PC-9 (cell line): Measurements from ENCODE around the gene XRCC2. TPM values are rescaled to one million over a fixed set of nuclear protein-coding genes. Genes with fewer than 3 reads are reported as not detected.

ENCODE experiments used
- BruUV-seq: library from RNA; stranded (reverse); fragments of 400-500 nt; replicated peaks from 2 replicates; lab custom pipeline; 2021; lab: Mats Ljungman, UMichigan
- CTCF ChIA-PET: fragments of 300-600 bp; sonication (Branson Sonifier 250); formaldehyde crosslinking; loops from one replicate; lab custom pipeline; 2022; ENCODE audit warnings: antibody characterized with exemption; lab: Charles Lee
- POLR2A ChIA-PET: fragments of 300-600 bp; sonication (Branson Sonifier 250); formaldehyde crosslinking; loops from one replicate; lab custom pipeline; 2022; ENCODE audit warnings: antibody characterized with exemption; ENCODE audit not compliant: unreplicated experiment; lab: Charles Lee
- DNase-seq, 2 experiments: peaks; one replicate each; pipeline versions ENCODE4 v3.0.0 to v3.0.0-alpha.2; 2015 to 2022; ENCODE audit warnings: mixed read lengths in 1 of 2
- H2AFZ ChIP-seq: fragments of 200-600 bp; sonication (generic); 2 replicates; pipeline ENCODE4 v1.8.1; 2017; ENCODE audit warnings: antibody characterized with exemption
- H3F3A ChIP-seq: fragments of 200-600 bp; sonication (generic); 2 replicates; pipeline ENCODE4 v1.8.1; 2017; ENCODE audit warnings: antibody characterized with exemption, mild to moderate bottlenecking, low read depth; ENCODE audit not compliant: insufficient read depth
- H3K27ac ChIP-seq: fragments of 200-600 bp; sonication (generic); 2 replicates; pipeline ENCODE4 v1.6.1; 2016; ENCODE audit warnings: mixed run types
- H3K27me3 ChIP-seq: fragments of 200-600 bp; sonication (generic); 2 replicates; pipeline ENCODE4 v1.6.1; 2016; ENCODE audit warnings: low read depth, mixed run types; ENCODE audit not compliant: insufficient read depth
- H3K36me3 ChIP-seq: fragments of 200-600 bp; sonication (generic); 2 replicates; pipeline ENCODE4 v1.6.1; 2016; ENCODE audit warnings: low read depth, mixed run types
- H3K4me1 ChIP-seq: fragments of 200-600 bp; sonication (generic); replicated peaks from 2 replicates; pipeline ENCODE4 v1.6.1; 2016; ENCODE audit warnings: mixed run types; ENCODE audit not compliant: insufficient read depth
- H3K4me2 ChIP-seq: fragments of 200-600 bp; sonication (generic); 2 replicates; pipeline ENCODE4 v1.6.1; 2017; ENCODE audit warnings: mixed run types
- H3K4me3 ChIP-seq: fragments of 200-600 bp; sonication (generic); 2 replicates; pipeline ENCODE4 v1.6.1; 2016; ENCODE audit warnings: mixed run types
- H3K79me2 ChIP-seq: fragments of 200-600 bp; sonication (generic); 2 replicates; pipeline ENCODE4 v1.6.1; 2017; ENCODE audit warnings: low read depth, mixed run types
- H3K9me2 ChIP-seq: fragments of 200-600 bp; sonication (generic); 2 replicates; pipeline ENCODE4 v1.8.1; 2017; ENCODE audit warnings: mild to moderate bottlenecking; ENCODE audit not compliant: insufficient read depth
- H3K9me3 ChIP-seq: fragments of 200-600 bp; sonication (generic); 2 replicates; pipeline ENCODE4 v1.8.1; 2016; ENCODE audit warnings: low read depth; ENCODE audit not compliant: insufficient read depth
- H4K20me1 ChIP-seq: fragments of 200-600 bp; sonication (generic); 2 replicates; pipeline ENCODE4 v1.8.1; 2017; ENCODE audit not compliant: insufficient read depth
- CTCF ChIP-seq: fragments of 200-600 bp; sonication (generic); conservative IDR thresholded peaks from 2 replicates; pipeline ENCODE4 v1.6.1; 2017; ENCODE audit warnings: mixed run types, antibody characterized with exemption, mild to moderate bottlenecking, moderate library complexity
- EZH2 ChIP-seq: fragments of 200-600 bp; sonication (generic); IDR thresholded peaks from 2 replicates; pipeline ENCODE4 v1.8.0; 2017; ENCODE audit warnings: antibody characterized with exemption, low read depth
- intact Hi-C: fragments of 100-400 bp; cut with micrococcal nuclease; formaldehyde crosslinking; loops from one replicate; pipeline ENCODE4 v1.10.0; 2022; ENCODE audit not compliant: unreplicated experiment
- total RNA-seq: library from RNA; stranded (reverse); gene quantifications from 2 replicates; pipeline ENCODE4 v1.2.3, GENCODE V29; 2021

XRCC2 gene
- total RNA-seq, 1 experiment from 2014 or later: 25.0 TPM

- POLR2A ChIA-PET: no interaction called here
- no peak overlapping the region for H3K4me2 ChIP-seq
Measured at GRCh38 chr7:152608208-152608607, 67.7 kb downstream of the XRCC2 start.

GRCh38 chr7:152607007-152607406, 68.9 kb downstream of the XRCC2 start:
- H3K9me3 ChIP-seq: no peaks in the 10 kb centered on the region
- no peaks in the 10 kb centered on the region for H3F3A ChIP-seq
- H3K27ac ChIP-seq: no peak overlapping the region
- H4K20me1 ChIP-seq: no peaks in the 10 kb centered on the region
- no peaks in the 10 kb centered on the region for H3K4me1 ChIP-seq
- ChIA-PET POLR2A (no interaction called here), CTCF (interaction anchor here (0.6 kb wide), 1 partner anchor 80 kb away, joined by 3 read pairs; no protein-coding TSS in a partner anchor)
- intact Hi-C loops: no loop called here
- no peaks in the 10 kb centered on the region for H3K9me2 ChIP-seq
- no peak overlapping the region for H2AFZ ChIP-seq
- no peak for DNase-seq
- no peaks in the 10 kb centered on the region for H3K27me3 ChIP-seq
- H3K4me3 ChIP-seq: no peak overlapping the region
- TF ChIP-seq EZH2: no peak
- TF ChIP-seq CTCF: no peak
- BruUV-seq: no TSS peak
- H3K36me3 ChIP-seq: no peaks in the 10 kb centered on the region
- no peaks in the 10 kb centered on the region for H3K79me2 ChIP-seq
- H3K4me2 ChIP-seq: no peak overlapping the region

More at GRCh38 chr7:152608208-152608607, 67.7 kb downstream of the XRCC2 start:
- no peaks in the 10 kb centered on the region for H4K20me1 ChIP-seq
- no peak for DNase-seq
- no peak overlapping the region for H3K4me3 ChIP-seq
- no TSS peak for BruUV-seq
- no peak overlapping the region for H2AFZ ChIP-seq
- no peak overlapping the region for H3K27ac ChIP-seq
- no peak for TF ChIP-seq CTCF
- no peak for TF ChIP-seq EZH2
- H3K9me3 ChIP-seq: no peaks in the 10 kb centered on the region
- no peaks in the 10 kb centered on the region for H3K27me3 ChIP-seq
- no peaks in the 10 kb centered on the region for H3K79me2 ChIP-seq
- H3K36me3 ChIP-seq: no peaks in the 10 kb centered on the region
- no peaks in the 10 kb centered on the region for H3K4me1 ChIP-seq
- intact Hi-C loops: no loop called here
- CTCF ChIA-PET: no interaction called here
- H3F3A ChIP-seq: no peaks in the 10 kb centered on the region
- no peaks in the 10 kb centered on the region for H3K9me2 ChIP-seq

GRCh38 chr7:152602962-152603361, 73.0 kb downstream of the XRCC2 start:
- Histone ChIP-seq H3K4me3 (no peak overlapping the region), H3K79me2 (no peaks in the 10 kb centered on the region), H3K27me3 (no peaks in the 10 kb centered on the region), H3F3A (no peaks in the 10 kb centered on the region), H3K9me3 (no peaks in the 10 kb centered on the region), H3K36me3 (no peaks in the 10 kb centered on the region), H3K27ac (no peak overlapping the region), H3K4me2 (no peak overlapping the region), H2AFZ (no peak overlapping the region), H3K4me1 (no peaks in the 10 kb centered on the region), H4K20me1 (no peaks in the 10 kb centered on the region), H3K9me2 (no peaks in the 10 kb centered on the region)
- no peak for TF ChIP-seq CTCF
- TF ChIP-seq EZH2: no peak
- CTCF ChIA-PET: no interaction called here
- DNase-seq: no peak
- POLR2A ChIA-PET: no interaction called here
- intact Hi-C loops: no loop called here
- BruUV-seq: no TSS peak
